Activated T-cell treated with anti-CD3 and anti-CD28 coated beads for 4 hours (primary cell): Measurements from ENCODE around the gene BICC1.
"Not testable (repeated sequence)": the region's sequence is repeated elsewhere in the genome, so short reads cannot be mapped to it uniquely, and the experiment has no call there.

Experiments
- DNase-seq: peaks from one replicate; pipeline ENCODE4 v3.0.0-alpha.2; 2020

The BICC1 gene

GRCh38 chr10:58836176-58836700 lies 323.6 kb downstream of the BICC1 start:
- no peak for DNase-seq

- no peak for DNase-seq
Measured at GRCh38 chr10:58836991-58837575, 324.4 kb downstream of the BICC1 start.

- no peak for DNase-seq
Measured at GRCh38 chr10:58837826-58838225, 325.2 kb downstream of the BICC1 start.

- no peak for DNase-seq
Measured at GRCh38 chr10:58838561-58839208, 326.0 kb downstream of the BICC1 start.

GRCh38 chr10:58839771-58840170 lies 327.1 kb downstream of the BICC1 start:
- no peak for DNase-seq

GRCh38 chr10:58840840-58841435 lies 328.3 kb downstream of the BICC1 start:
- DNase-seq, result no peak

- DNase-seq, result no peak
Measured at GRCh38 chr10:58842860-58843376, 330.2 kb downstream of the BICC1 start.

- no peak for DNase-seq
Measured at GRCh38 chr10:58843760-58844159, 331.1 kb downstream of the BICC1 start.

GRCh38 chr10:58844680-58845079 lies 332.0 kb downstream of the BICC1 start:
- no peak for DNase-seq

GRCh38 chr10:58846856-58847255 lies 334.2 kb downstream of the BICC1 start:
- DNase-seq, result no peak

GRCh38 chr10:58851606-58852005 lies 338.9 kb downstream of the BICC1 start:
- no peak for DNase-seq

GRCh38 chr10:58853668-58854067 lies 341.0 kb downstream of the BICC1 start:
- no peak for DNase-seq

- DNase-seq, result no peak
Measured at GRCh38 chr10:58854811-58855210, 342.1 kb downstream of the BICC1 start.

- no peak for DNase-seq
Measured at GRCh38 chr10:58856508-58857240, 344.0 kb downstream of the BICC1 start.

- DNase-seq, result no peak
Measured at GRCh38 chr10:58857251-58857805, 344.7 kb downstream of the BICC1 start.

GRCh38 chr10:58858123-58858522 lies 345.5 kb downstream of the BICC1 start:
- not testable (repeated sequence) for DNase-seq

GRCh38 chr10:58859526-58859925 lies 346.9 kb downstream of the BICC1 start:
- no peak for DNase-seq

GRCh38 chr10:58867683-58868082 lies 355.0 kb downstream of the BICC1 start:
- DNase-seq, result no peak

- no peak for DNase-seq
Measured at GRCh38 chr10:58868736-58869435, 356.2 kb downstream of the BICC1 start.

GRCh38 chr10:58870070-58870469 lies 357.4 kb downstream of the BICC1 start:
- no peak for DNase-seq

- DNase-seq, result no peak
Measured at GRCh38 chr10:58873161-58873560, 360.5 kb downstream of the BICC1 start.
